ENCODE data around the gene CRK.

CRK gene

GRCh38 chr17:1485423-1486376 lies 29.7 kb upstream of the CRK start:
- DNase-seq = no peak

- DNase-seq = no peak
Observed at GRCh38 chr17:1484676-1485422, 28.8 kb upstream of the CRK start.

- DNase-seq = no peak
Observed at GRCh38 chr17:1484060-1484535, 28.1 kb upstream of the CRK start.

- no peak for DNase-seq
Observed at GRCh38 chr17:1482680-1483079, 26.6 kb upstream of the CRK start.

GRCh38 chr17:1481736-1482135 lies 25.7 kb upstream of the CRK start:
- DNase-seq = no peak

GRCh38 chr17:1480747-1481465 lies 24.9 kb upstream of the CRK start:
- DNase-seq = no peak

- no peak for DNase-seq
Observed at GRCh38 chr17:1478418-1478817, 22.4 kb upstream of the CRK start.

- DNase-seq = no peak
Observed at GRCh38 chr17:1475321-1475854, 19.4 kb upstream of the CRK start.

- DNase-seq = no peak
Observed at GRCh38 chr17:1474402-1475189, 18.6 kb upstream of the CRK start.

GRCh38 chr17:1473841-1474240 lies 17.8 kb upstream of the CRK start:
- DNase-seq = no peak

GRCh38 chr17:1473170-1473569 lies 17.1 kb upstream of the CRK start:
- no peak for DNase-seq

GRCh38 chr17:1471911-1472821 lies 16.1 kb upstream of the CRK start:
- DNase-seq = no peak

GRCh38 chr17:1471490-1471889 lies 15.5 kb upstream of the CRK start:
- DNase-seq = no peak

GRCh38 chr17:1470755-1471462 lies 14.9 kb upstream of the CRK start:
- no peak for DNase-seq

- no peak for DNase-seq
Observed at GRCh38 chr17:1470071-1470754, 14.2 kb upstream of the CRK start.

- no peak for DNase-seq
Observed at GRCh38 chr17:1469231-1469852, 13.3 kb upstream of the CRK start.

- no peak for DNase-seq
Observed at GRCh38 chr17:1467898-1468492, 12.0 kb upstream of the CRK start.

GRCh38 chr17:1467258-1467657 lies 11.2 kb upstream of the CRK start:
- no peak for DNase-seq

GRCh38 chr17:1464186-1464585 lies 8.2 kb upstream of the CRK start:
- DNase-seq = no peak
